ENCODE data around the gene SLC7A7. TPM values are rescaled to one million over a fixed set of nuclear protein-coding genes. Genes with fewer than 3 reads are reported as not detected.

The SLC7A7 gene
- total RNA-seq, 6 experiments from 2014 or later, result 6.2 to 11.4 (median 7.3) TPM

GRCh38 chr14:22803687-22803974 is 11.6 kb downstream of the SLC7A7 start:
- TF ChIP-seq POLR2A (IDR thresholded peaks at IDR 0.05), result no peak
- no peak for TF ChIP-seq CTCF (IDR thresholded peaks at IDR 0.05)
- intact Hi-C loops (cut with DNase I), result no loop called here
- Histone ChIP-seq H3K27ac (no peak overlapping the region), H3K4me3 (no peak overlapping the region), H3K4me1 (no peaks in the 10 kb centered on the region), H3K36me3 (no peaks in the 10 kb centered on the region), H3K27me3 (no peaks in the 10 kb centered on the region), H3K9me3 (no peaks in the 10 kb centered on the region)
- WGBS (ENCODE audit: insufficient coverage, low coverage, low lambda C conversion rate, missing lambda C conversion rate), result 94% methylated on average over 2 of the region's 3 CpGs
- no peak for DNase-seq
- no peak for ATAC-seq

GRCh38 chr14:22802860-22803686 is 12.2 kb downstream of the SLC7A7 start:
- Histone ChIP-seq H3K27me3 (no peaks in the 10 kb centered on the region), H3K27ac (no peak overlapping the region), H3K4me3 (no peak overlapping the region), H3K4me1 (no peaks in the 10 kb centered on the region), H3K36me3 (no peaks in the 10 kb centered on the region), H3K9me3 (no peaks in the 10 kb centered on the region)
- intact Hi-C loops (cut with DNase I), result no loop called here
- DNase-seq (no peak), ATAC-seq (no peak)
- WGBS (ENCODE audit: insufficient coverage, low coverage, low lambda C conversion rate, missing lambda C conversion rate), result 68% methylated on average over 12 of the region's 12 CpGs
- TF ChIP-seq POLR2A (IDR thresholded peaks at IDR 0.05), result no peak
- TF ChIP-seq CTCF (IDR thresholded peaks at IDR 0.05), result no peak

- Histone ChIP-seq H3K9me3 (no peaks in the 10 kb centered on the region), H3K27me3 (no peaks in the 10 kb centered on the region), H3K4me3 (no peak overlapping the region), H3K36me3 (no peaks in the 10 kb centered on the region), H3K27ac (no peak overlapping the region), H3K4me1 (peaks cover 0 to 2% (median 0%) of the 10 kb centered on the region in 4 donors)
- WGBS (ENCODE audit: insufficient coverage, low coverage, low lambda C conversion rate, missing lambda C conversion rate), result 67% methylated on average over 8 of the region's 8 CpGs
- DNase-seq, result no peak
- intact Hi-C loops (cut with DNase I), result no loop called here
- TF ChIP-seq CTCF (IDR thresholded peaks at IDR 0.05), result no peak
- no peak for TF ChIP-seq POLR2A (IDR thresholded peaks at IDR 0.05)
- peak in 2 of 4 donors; percentile 41 to 71 for ATAC-seq
Observed at GRCh38 chr14:22801716-22802115, 13.5 kb downstream of the SLC7A7 start.

- WGBS (ENCODE audit: insufficient coverage, low coverage, low lambda C conversion rate, missing lambda C conversion rate), result 38% methylated on average over 2 of the region's 10 CpGs
- TF ChIP-seq CTCF (IDR thresholded peaks at IDR 0.05) (no peak), POLR2A (IDR thresholded peaks at IDR 0.05) (no peak)
- Histone ChIP-seq H3K36me3 (no peaks in the 10 kb centered on the region), H3K27ac (no peak overlapping the region), H3K4me1 (peaks cover 0 to 5% (median 0%) of the 10 kb centered on the region in 4 donors), H3K4me3 (no peak overlapping the region), H3K9me3 (no peaks in the 10 kb centered on the region), H3K27me3 (no peaks in the 10 kb centered on the region)
- intact Hi-C loops (cut with DNase I), result no loop called here
- DNase-seq, result no peak
- peak in 1 of 4 donors; percentile 28 for ATAC-seq
Observed at GRCh38 chr14:22800346-22800745, 14.9 kb downstream of the SLC7A7 start.

All from right lobe of liver (tissue), 6 donors.